Activated naive CD4-positive, alpha-beta T cell treated with anti-CD3 and anti-CD28 coated beads, Interleukin-2, amount 10 ng/mL, durations not matched to agents 7 days and 5 days (primary cell): ENCODE results near the gene TAS2R1.
"Not testable (repeated sequence)": the region's sequence is repeated elsewhere in the genome, so short reads cannot be mapped to it uniquely, and the experiment has no call there.

Source experiments
- CTCF ChIA-PET: fragments of 350-600 bp; sonication (Branson Sonifier 250); formaldehyde crosslinking; loops from one replicate; lab custom pipeline; 2021; ENCODE audit warnings: antibody characterized with exemption; lab: Charles Lee
- DNase-seq: peaks from one replicate; pipeline ENCODE4 v3.0.0-alpha.2; 2020
- H3K27ac Mint-ChIP-seq: one replicate; pipeline ENCODE4 v1.8.0; 2021; ENCODE audit warnings: mild to moderate bottlenecking, moderate library complexity, mixed read lengths
- H3K27me3 Mint-ChIP-seq: one replicate; pipeline ENCODE4 v1.8.0; 2021; ENCODE audit warnings: mild to moderate bottlenecking, mixed read lengths
- H3K36me3 Mint-ChIP-seq: one replicate; pipeline ENCODE4 v1.8.0; 2021; ENCODE audit warnings: mixed read lengths
- H3K4me1 Mint-ChIP-seq: one replicate; pipeline ENCODE4 v1.8.0; 2021; ENCODE audit warnings: mixed read lengths
- H3K4me3 Mint-ChIP-seq: one replicate; pipeline ENCODE4 v1.8.0; 2021; ENCODE audit warnings: mild to moderate bottlenecking, moderate library complexity, mixed read lengths
- H3K9me3 Mint-ChIP-seq: one replicate; pipeline ENCODE4 v1.8.0; 2021; ENCODE audit warnings: mixed read lengths

TAS2R1 gene

DNA sequence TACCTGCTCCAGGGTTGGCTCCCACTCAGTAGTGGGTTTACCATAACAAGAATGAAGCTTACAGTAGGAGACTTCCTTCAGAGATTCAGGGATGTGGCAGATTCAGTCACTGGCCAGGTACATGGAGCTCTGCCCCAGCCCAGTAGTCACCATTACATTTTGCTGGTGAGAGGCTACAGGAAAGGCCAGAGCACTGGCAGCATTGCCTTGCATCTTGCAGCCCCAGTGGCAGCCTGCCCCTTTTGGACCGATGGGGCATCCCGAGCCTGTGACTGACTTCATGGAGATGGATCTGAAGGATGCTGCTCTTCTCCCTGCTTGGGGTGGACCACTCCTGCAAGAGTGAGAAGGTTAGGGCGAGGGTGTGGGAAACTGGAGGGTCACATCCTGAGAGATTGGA lies 16.8 kb downstream of the TAS2R1 start:
- CTCF ChIA-PET: interaction anchor here (0.7 kb wide), 1 partner anchor 31 kb away, joined by 3 read pairs; no protein-coding TSS in a partner anchor
- Mint-ChIP-seq H3K27ac (no peak overlapping the region), H3K36me3 (no peaks in the 10 kb centered on the region), H3K4me3 (no peak overlapping the region), H3K4me1 (no peaks in the 10 kb centered on the region), H3K9me3 (peaks cover 3% of the 10 kb centered on the region), H3K27me3 (no peaks in the 10 kb centered on the region)
- DNase-seq: no peak

DNA sequence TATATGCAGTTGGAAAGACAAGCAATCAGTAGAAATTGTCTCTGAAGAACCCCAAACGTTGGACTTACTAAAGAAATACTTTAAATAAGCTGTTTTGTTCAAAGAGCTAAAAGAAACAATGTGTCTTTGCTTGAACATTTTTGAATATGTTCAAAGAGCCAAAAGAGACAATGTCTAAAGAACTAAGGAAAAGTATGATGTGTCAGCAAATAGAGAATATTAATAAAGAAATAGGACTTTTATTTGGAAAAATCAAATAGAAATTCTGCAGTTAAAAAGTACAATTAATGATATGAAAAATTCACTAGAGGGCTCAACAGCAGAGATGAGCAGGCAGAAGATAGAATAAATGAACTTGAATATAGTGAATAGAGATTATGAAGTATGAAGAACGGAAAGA lies 19.2 kb downstream of the TAS2R1 start:
- no peak overlapping the region for H3K27ac Mint-ChIP-seq
- no peaks in the 10 kb centered on the region for H3K36me3 Mint-ChIP-seq
- H3K27me3 Mint-ChIP-seq: no peaks in the 10 kb centered on the region
- no peak for DNase-seq
- no peaks in the 10 kb centered on the region for H3K4me1 Mint-ChIP-seq
- peaks cover 3% of the 10 kb centered on the region for H3K9me3 Mint-ChIP-seq
- H3K4me3 Mint-ChIP-seq: no peak overlapping the region
- CTCF ChIA-PET: no interaction called here

DNA sequence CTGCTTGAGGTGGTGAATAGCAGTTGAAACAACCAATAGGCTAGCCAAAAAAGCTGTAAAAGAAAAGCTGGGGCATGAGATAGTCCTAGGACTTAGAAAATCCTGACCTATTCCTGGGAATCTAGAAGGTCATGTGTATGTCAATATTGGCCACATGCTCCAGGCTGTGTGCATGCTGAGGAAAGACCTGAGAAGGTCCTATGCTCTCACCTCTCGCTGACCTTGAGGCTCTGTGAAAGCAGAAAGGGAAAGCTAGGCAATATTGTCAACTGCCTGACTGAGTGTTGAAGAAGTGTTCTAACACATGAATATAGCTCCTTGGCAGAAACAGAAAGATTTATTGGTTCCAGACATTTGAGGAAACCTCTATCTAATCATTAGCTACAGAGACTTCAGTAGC lies 19.8 kb downstream of the TAS2R1 start:
- Mint-ChIP-seq H3K27me3 (no peaks in the 10 kb centered on the region), H3K4me1 (no peaks in the 10 kb centered on the region), H3K36me3 (no peaks in the 10 kb centered on the region), H3K4me3 (no peak overlapping the region), H3K27ac (no peak overlapping the region), H3K9me3 (peaks cover 3% of the 10 kb centered on the region)
- no peak for DNase-seq
- CTCF ChIA-PET: no interaction called here

DNA sequence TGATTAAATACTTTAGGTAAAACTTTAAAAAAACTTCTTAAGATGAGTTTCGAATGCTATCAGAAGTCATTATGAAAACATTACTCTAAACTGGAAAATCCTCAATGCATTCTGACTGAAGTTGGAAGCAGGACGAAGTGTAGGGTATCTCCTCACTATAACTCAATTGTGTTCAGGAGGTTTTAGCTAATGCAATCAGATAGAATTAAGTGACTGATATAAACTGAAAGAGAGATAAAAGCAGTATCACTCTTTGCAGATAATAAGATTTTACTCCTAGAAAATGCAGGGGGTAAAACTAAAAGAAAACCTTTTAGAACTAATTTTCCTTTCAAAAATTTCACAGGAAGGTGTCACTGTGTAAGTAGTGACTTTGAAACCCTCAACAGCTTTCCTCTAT lies 22.1 kb downstream of the TAS2R1 start:
- Mint-ChIP-seq H3K9me3 (peaks cover 6% of the 10 kb centered on the region), H3K27ac (no peak overlapping the region), H3K36me3 (no peaks in the 10 kb centered on the region), H3K4me1 (no peaks in the 10 kb centered on the region), H3K27me3 (no peaks in the 10 kb centered on the region), H3K4me3 (no peak overlapping the region)
- DNase-seq: no peak
- CTCF ChIA-PET: no interaction called here

DNA sequence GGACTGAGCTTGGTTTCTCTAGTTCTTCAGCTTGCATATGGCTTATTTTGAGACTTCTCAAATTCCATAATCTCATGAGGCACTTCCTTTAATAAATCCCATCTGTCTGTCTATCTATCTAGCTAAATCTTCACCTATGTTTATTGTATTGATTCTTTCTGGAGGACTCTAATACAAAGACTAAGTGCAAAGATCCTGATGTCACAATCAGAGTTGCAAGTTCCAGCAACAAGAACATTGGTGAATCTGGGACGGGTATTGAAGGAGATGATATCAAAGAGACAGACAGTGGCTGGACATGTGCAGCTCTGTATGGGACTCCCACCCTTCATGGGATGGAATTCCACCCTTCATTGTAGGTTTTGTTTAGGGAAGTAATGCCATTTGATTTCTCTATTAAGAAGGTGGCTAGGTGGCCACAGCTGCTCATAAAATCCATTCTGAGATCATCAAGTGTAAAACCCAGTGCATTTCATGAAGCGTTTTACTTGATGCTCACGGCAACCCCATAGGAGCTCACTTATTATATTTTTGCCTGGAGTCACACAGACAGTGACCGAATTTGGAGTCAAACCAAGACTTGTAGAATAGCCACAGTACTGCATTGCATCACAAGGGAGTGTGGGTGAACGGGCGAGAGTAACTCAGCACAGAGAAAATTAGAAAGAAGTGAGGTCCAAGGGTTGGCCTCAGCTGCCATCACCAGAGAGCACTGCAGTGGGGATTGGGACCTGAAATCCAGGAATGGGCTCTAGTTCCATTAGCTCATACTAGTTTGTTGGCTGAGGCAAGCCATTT lies 24.9 kb downstream of the TAS2R1 start:
- DNase-seq: no peak
- no peak overlapping the region for H3K4me3 Mint-ChIP-seq
- CTCF ChIA-PET: no interaction called here
- no peaks in the 10 kb centered on the region for H3K4me1 Mint-ChIP-seq
- H3K27me3 Mint-ChIP-seq: no peaks in the 10 kb centered on the region
- no peak overlapping the region for H3K27ac Mint-ChIP-seq
- H3K9me3 Mint-ChIP-seq: peaks cover 4% of the 10 kb centered on the region
- H3K36me3 Mint-ChIP-seq: no peaks in the 10 kb centered on the region

DNA sequence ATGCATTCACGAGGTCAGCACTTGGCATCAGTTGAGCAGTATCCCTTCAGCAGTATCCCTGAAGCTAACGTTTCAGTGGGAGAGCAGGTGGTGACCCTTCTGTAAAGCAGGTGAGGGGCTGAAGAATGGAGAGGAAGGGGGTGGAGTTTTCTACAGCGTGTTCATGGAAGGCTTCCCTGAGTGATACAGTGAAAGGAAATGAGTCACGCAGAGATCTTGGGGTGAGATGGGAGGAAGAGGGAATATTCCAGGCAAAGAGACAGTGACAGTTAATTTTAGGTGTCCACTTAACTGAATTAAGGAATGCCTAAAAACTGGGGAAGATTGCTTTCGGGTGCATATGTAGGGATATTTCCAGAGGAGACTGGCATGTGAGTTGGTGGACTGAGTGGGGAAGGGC lies 25.7 kb downstream of the TAS2R1 start:
- peaks cover 4% of the 10 kb centered on the region for H3K9me3 Mint-ChIP-seq
- CTCF ChIA-PET: no interaction called here
- H3K4me1 Mint-ChIP-seq: no peaks in the 10 kb centered on the region
- DNase-seq: no peak
- no peak overlapping the region for H3K4me3 Mint-ChIP-seq
- no peaks in the 10 kb centered on the region for H3K36me3 Mint-ChIP-seq
- no peaks in the 10 kb centered on the region for H3K27me3 Mint-ChIP-seq
- H3K27ac Mint-ChIP-seq: no peak overlapping the region

DNA sequence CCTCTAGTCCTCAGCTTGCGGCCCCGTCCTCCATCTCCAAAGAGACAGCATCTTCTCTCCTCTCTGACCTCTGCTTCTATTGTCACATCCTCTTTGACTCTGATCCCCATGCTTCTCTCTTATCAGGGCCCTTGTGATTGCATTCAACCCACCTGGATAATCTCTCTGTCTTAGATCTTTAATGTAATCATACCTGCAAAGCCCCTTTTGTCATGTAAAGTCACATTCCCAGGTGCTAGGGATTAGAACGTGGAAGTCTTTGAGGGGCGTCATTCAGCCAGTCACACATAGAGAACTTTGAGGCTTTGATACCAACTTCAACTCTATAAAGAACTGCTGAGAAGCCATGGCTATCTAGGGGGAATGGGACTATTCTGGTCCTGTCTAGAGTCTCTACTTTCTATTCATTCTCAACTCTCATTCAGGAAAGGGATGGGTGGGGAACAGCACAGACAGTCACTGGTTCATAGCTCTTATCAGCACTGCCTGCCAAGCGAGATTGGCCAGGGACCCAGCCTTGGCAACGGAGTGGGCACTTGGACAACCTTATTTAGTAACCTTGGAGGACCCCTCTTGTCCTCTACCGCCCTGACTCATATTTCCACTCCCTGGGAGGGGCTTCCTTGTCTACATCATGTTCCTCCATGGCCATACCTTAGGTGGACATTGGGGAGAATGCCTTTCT lies 29.0 kb downstream of the TAS2R1 start:
- H3K27ac Mint-ChIP-seq: no peak overlapping the region
- H3K4me1 Mint-ChIP-seq: no peaks in the 10 kb centered on the region
- H3K4me3 Mint-ChIP-seq: no peak overlapping the region
- DNase-seq: no peak
- peaks cover 5% of the 10 kb centered on the region for H3K27me3 Mint-ChIP-seq
- peaks cover 4% of the 10 kb centered on the region for H3K9me3 Mint-ChIP-seq
- CTCF ChIA-PET: no interaction called here
- H3K36me3 Mint-ChIP-seq: no peaks in the 10 kb centered on the region

DNA sequence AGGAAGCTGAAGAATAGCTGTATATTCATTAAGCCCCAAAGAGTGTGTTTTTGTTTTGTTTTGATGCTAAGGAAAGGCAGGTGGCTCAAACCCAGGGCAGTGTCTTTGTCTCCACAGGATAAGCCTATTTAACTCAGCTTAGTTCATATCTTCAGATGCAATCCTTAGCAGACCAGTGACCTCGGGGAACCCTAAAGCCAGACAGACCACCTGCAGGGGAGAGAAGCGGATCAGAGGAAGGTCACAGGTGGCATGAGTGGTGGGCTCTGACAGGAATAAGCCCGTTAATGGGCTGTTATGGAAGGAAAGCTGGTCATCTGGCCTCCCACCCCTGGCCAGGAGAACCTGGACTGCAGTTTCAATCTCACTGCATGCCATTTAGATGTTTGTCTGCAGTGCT lies 30.8 kb downstream of the TAS2R1 start:
- no peaks in the 10 kb centered on the region for H3K36me3 Mint-ChIP-seq
- H3K27me3 Mint-ChIP-seq: peaks cover 5% of the 10 kb centered on the region
- peaks cover 4% of the 10 kb centered on the region for H3K9me3 Mint-ChIP-seq
- no peak overlapping the region for H3K4me3 Mint-ChIP-seq
- no peaks in the 10 kb centered on the region for H3K4me1 Mint-ChIP-seq
- CTCF ChIA-PET: no interaction called here
- no peak overlapping the region for H3K27ac Mint-ChIP-seq
- DNase-seq: no peak

DNA sequence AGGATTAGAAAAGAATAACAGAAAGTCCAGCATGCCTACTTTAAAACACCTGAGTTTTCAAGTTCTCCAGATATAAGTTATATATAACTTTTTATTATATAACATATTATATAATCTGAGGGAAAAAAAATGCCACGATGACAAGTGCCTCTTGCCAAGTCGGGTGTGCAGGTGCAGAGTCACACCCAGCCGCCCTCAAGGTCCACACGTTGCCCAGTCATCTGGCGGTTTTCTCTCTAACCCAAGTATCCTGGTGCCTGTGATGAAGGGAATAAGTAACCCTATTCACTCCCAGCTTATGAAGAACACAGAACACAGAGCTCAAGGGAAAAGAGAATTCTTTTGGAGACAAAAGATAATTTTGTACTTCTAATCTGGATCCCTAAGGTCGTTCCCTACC lies 31.8 kb downstream of the TAS2R1 start:
- H3K4me1 Mint-ChIP-seq, DNase-seq, H3K36me3 Mint-ChIP-seq, H3K27me3 Mint-ChIP-seq, H3K27ac Mint-ChIP-seq, H3K4me3 Mint-ChIP-seq, CTCF ChIA-PET, H3K9me3 Mint-ChIP-seq: not testable (repeated sequence)

DNA sequence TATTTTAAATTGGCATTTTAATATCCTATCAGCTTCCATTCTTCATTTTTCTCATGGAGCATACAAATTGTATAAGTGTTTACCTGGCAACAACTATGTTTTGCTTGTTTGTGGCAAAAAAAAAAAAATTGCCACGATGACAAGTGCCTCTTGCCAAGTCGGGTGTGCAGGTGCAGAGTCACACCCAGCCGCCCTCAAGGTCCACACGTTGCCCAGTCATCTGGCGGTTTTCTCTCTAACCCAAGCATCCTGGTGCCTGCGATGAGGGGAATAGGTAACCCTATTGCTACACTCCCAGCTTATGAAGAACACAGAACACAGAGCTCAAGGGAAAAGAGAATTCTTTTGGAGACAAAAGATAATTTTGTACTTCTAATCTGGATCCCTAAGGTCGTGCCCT lies 32.8 kb downstream of the TAS2R1 start:
- H3K4me3 Mint-ChIP-seq, H3K36me3 Mint-ChIP-seq, H3K27me3 Mint-ChIP-seq, H3K9me3 Mint-ChIP-seq, DNase-seq, H3K27ac Mint-ChIP-seq, H3K4me1 Mint-ChIP-seq, CTCF ChIA-PET: not testable (repeated sequence)

DNA sequence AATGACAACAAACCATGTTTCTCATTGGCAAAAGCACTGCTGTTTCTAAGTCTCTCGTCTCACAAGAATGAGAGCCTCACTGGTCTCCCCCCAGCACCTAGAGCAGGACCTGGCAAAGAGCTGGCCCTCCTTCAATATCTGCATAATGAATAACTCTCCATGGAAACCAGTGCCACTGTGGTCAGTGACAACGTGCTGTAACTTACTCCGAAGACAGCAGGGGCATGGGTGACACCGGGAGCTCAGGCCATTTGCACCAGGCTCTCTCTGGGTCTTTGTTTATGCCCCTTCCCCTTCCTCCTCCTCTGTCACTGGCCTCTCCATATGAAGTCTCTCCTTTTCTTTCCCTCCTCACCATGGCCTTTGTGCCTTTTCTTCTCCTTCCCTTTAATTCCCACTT lies 33.3 kb downstream of the TAS2R1 start:
- peaks cover 1% of the 10 kb centered on the region for H3K9me3 Mint-ChIP-seq
- no peaks in the 10 kb centered on the region for H3K4me1 Mint-ChIP-seq
- DNase-seq: no peak
- peaks cover 5% of the 10 kb centered on the region for H3K27me3 Mint-ChIP-seq
- H3K4me3 Mint-ChIP-seq: no peak overlapping the region
- no peak overlapping the region for H3K27ac Mint-ChIP-seq
- CTCF ChIA-PET: no interaction called here
- no peaks in the 10 kb centered on the region for H3K36me3 Mint-ChIP-seq

DNA sequence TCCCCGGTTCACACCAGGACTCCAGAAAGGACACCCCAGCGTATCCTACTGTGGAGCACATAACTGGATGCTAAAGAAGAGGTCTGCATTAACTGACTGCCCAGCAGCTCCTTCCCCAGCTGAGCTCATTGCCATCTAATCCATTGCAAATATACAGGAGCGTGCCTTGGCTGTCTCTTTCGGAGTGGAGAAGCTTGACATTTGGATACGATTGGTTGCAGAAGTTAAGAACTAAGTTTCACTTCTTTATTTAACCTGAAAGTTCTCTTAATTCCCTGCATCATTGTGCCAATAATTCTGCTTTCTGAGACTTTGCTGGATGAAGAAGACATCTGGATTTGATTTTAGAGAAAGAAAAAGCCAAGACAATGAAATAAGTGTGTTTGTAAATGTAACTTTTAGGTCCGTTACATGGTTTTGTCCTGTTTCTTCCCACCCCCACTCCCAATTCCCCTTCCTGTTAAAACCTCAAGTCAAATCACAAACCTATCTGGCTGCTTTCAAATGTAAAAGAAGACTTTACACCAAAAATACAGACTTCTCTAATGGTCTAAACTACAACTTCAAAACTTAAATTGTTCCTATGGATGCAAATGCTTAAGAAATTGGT lies 33.9 kb downstream of the TAS2R1 start:
- CTCF ChIA-PET: no interaction called here
- H3K4me1 Mint-ChIP-seq: no peaks in the 10 kb centered on the region

DNA sequence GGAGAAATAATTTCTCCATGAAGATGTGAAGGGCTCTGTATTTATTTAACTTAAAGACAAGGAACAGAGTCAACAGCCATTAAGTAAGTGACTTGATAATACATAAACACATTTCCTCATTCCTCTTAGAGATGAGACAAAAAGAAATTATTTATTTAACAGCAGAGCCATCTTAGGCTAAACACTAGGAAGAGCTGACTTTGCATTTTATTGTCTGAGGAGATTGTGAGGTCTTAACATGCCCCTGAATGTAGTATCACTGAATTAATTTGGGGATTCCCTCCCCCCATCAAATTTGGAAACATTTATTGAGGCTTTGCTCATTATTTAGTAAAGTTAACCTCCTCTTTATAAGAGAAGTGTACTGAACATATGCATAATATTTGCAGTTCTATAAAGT lies 35.2 kb downstream of the TAS2R1 start:
- DNase-seq: no peak
- Mint-ChIP-seq H3K4me1 (no peaks in the 10 kb centered on the region), H3K36me3 (no peaks in the 10 kb centered on the region), H3K9me3 (peaks cover 2% of the 10 kb centered on the region), H3K4me3 (no peak overlapping the region), H3K27ac (no peak overlapping the region), H3K27me3 (peaks cover 5% of the 10 kb centered on the region)
- CTCF ChIA-PET: no interaction called here

More for the DNA sequence above, 33.9 kb downstream of the TAS2R1 start:
- no peaks in the 10 kb centered on the region for H3K36me3 Mint-ChIP-seq
- H3K27me3 Mint-ChIP-seq: peaks cover 5% of the 10 kb centered on the region
- peaks cover 2% of the 10 kb centered on the region for H3K9me3 Mint-ChIP-seq
- DNase-seq: no peak
- H3K4me3 Mint-ChIP-seq: no peak overlapping the region
- no peak overlapping the region for H3K27ac Mint-ChIP-seq

DNA sequence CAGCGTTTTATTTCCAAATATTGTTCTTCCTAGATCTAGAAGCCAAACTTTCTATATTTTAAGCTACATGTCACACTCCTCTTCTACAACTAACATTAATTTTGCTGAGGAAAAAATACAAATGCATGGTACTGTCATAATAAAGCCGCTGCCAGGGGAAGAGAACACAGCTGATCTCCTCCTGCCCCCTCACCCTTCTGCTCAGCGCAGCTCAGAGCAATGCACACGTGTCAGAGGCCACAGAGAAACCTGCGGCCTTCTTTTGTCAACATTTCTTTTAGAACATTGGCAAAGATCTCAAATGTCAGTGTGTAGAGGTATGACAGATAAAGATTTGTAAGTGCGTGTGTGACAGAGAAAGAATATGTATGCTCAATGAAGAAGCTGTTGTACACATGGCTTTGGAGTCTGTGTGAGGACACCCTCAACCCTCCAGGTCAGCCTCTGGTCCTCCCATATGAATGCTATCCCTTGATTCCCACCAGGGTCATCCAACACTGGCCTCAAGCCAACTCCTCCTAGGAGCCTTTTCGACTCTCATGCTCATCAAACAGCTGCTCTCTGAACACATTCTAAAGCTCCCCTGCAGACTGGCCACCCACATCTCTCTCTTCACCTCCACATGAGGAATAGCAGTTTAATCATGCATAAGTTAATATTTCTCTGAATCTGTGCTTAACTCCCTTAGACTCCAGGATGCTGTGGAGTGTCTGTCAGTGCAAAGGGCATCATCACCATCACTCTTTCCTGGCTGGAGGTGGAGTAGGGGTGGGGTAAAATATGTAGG lies 40.9 kb downstream of the TAS2R1 start:
- no peaks in the 10 kb centered on the region for H3K36me3 Mint-ChIP-seq
- CTCF ChIA-PET: no interaction called here
- H3K4me3 Mint-ChIP-seq: no peak overlapping the region
- no peaks in the 10 kb centered on the region for H3K27me3 Mint-ChIP-seq
- peaks cover 4% of the 10 kb centered on the region for H3K9me3 Mint-ChIP-seq
- no peak overlapping the region for H3K27ac Mint-ChIP-seq
- no peak for DNase-seq
- H3K4me1 Mint-ChIP-seq: no peaks in the 10 kb centered on the region
